Bronchial epithelial cell (primary cell): Measurements from ENCODE around the gene ZDHHC18. TPM values are rescaled to one million over a fixed set of nuclear protein-coding genes. Genes with fewer than 3 reads are reported as not detected.

Experiments
- DNase-seq: peaks from one replicate; pipeline ENCODE4 v3.0.0-alpha.2; 2010; ENCODE audit warnings: low read depth
- FAIRE-seq: peaks from 2 replicates; lab custom pipeline; 2011; peaks lifted over from hg19 to GRCh38; lab: Jason Lieb, UNC
- H3K27me3 ChIP-seq: 2 replicates; pipeline ENCODE4 v1.5.1; 2011; ENCODE audit warnings: low read length; ENCODE audit not compliant: control insufficient read depth, insufficient read depth
- H3K36me3 ChIP-seq: 2 replicates; pipeline ENCODE4 v1.5.1; 2011; ENCODE audit warnings: low read length; ENCODE audit not compliant: control insufficient read depth, insufficient read depth
- H3K4me3 ChIP-seq: 2 replicates; pipeline ENCODE4 v1.5.1; 2011; ENCODE audit warnings: mild to moderate bottlenecking, low read depth, low read length, control low read depth
- CTCF ChIP-seq: IDR thresholded peaks from 2 replicates; pipeline ENCODE4 v1.5.1; 2011; ENCODE audit warnings: mild to moderate bottlenecking, moderate library complexity, low read length, control low read depth, inconsistent platforms; ENCODE audit not compliant: insufficient read depth, severe bottlenecking
- total RNA-seq: library from RNA; depleted of rRNA; stranded (reverse); fragments of >200 nt; gene quantifications from 2 replicates; pipeline ENCODE4 v1.2.1, GENCODE V29; 2014

ZDHHC18 gene
- total RNA-seq, 1 donor from 2014 or later = 5.0 TPM

- no peak for FAIRE-seq
- no peak for DNase-seq
- H3K4me3 ChIP-seq = no peak overlapping the region
- no peaks in the 10 kb centered on the region for H3K27me3 ChIP-seq
- no peak for TF ChIP-seq CTCF
- H3K36me3 ChIP-seq = peaks cover 15% of the 10 kb centered on the region
These were observed 42.9 kb upstream of the ZDHHC18 start for GRCh38 chr1:26783646-26784022.

DNA sequence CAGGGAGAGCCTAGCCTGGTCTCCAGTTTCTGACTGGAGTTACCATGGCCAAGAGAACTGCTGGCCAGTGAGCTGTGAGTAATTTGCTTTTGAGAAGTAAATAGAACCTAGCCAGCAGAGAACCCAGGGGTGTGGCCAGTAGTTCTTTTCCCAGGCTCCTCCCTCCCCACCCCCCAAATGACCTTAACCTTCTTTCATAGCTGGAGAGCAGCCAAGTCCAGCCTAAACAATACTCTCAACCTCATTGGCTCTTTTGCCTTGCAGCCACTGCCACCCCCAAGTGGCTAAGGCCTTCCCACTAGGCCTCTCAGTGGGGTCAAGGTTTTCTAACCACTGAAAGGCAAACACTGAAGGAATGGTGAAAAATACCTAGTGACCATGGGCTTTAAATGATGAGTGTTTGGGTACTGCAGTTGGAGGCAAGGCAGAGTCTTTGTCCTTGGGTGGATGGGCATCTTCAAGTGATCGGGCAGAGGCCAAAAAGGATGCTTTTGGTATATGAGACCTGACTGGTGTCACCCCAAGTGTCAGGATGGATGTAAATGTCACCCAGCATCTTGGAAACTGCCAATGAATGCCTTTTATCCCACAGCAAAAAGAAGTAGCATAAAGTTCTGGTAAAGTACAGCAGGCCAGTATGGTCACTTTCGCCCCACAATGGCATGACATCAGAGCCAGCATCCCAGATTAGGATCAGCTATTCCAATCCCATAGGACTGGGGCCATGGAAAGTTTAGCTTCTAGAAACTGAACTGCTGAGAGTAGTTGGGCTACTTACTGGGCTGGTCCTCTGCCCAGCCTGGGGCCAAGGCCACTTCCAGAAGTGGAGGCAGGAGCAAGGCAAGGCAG, 42.2 kb upstream of the ZDHHC18 start:
- FAIRE-seq = no peak
- TF ChIP-seq CTCF = no peak
- Histone ChIP-seq H3K4me3 (no peak overlapping the region), H3K27me3 (no peaks in the 10 kb centered on the region), H3K36me3 (peaks cover 14% of the 10 kb centered on the region)
- no peak for DNase-seq

- Histone ChIP-seq H3K27me3 (no peaks in the 10 kb centered on the region), H3K4me3 (no peak overlapping the region), H3K36me3 (peaks cover 8% of the 10 kb centered on the region)
- no peak for TF ChIP-seq CTCF
- FAIRE-seq (no peak), DNase-seq (no peak)
These were observed 41.6 kb upstream of the ZDHHC18 start for GRCh38 chr1:26784886-26785285.

- FAIRE-seq = no peak
These were observed 40.7 kb upstream of the ZDHHC18 start for GRCh38 chr1:26785611-26786436.

More at GRCh38 chr1:26785611-26786436, 40.7 kb upstream of the ZDHHC18 start:
- no peak for DNase-seq
- H3K4me3 ChIP-seq = no peak overlapping the region
- H3K36me3 ChIP-seq = no peaks in the 10 kb centered on the region
- no peak for TF ChIP-seq CTCF
- H3K27me3 ChIP-seq = no peaks in the 10 kb centered on the region
